Activated CD8-positive, alpha-beta T cell treated with anti-CD3 and anti-CD28 coated beads for 36 hours (primary cell): ENCODE results near the gene FAM3B. TPM values are rescaled to one million over a fixed set of nuclear protein-coding genes. Genes with fewer than 3 reads are reported as not detected.

Experiments
- ATAC-seq: fragments of 200-7000 bp; cut with Tn5 transposase; one replicate; pipeline ENCODE4 v1.10.0; 2021; ENCODE audit warnings: mild to moderate bottlenecking, moderate library complexity
- CTCF ChIA-PET: fragments of 350-600 bp; sonication (Branson Sonifier 250); formaldehyde crosslinking; loops from one replicate; lab custom pipeline; 2021; ENCODE audit warnings: antibody characterized with exemption; lab: Charles Lee
- POLR2A ChIA-PET: fragments of 350-600 bp; sonication (Branson Sonifier 250); formaldehyde crosslinking; loops from one replicate; lab custom pipeline; 2021; ENCODE audit warnings: antibody characterized with exemption; lab: Charles Lee
- DNase-seq: peaks from one replicate; pipeline ENCODE4 v3.0.0-alpha.2; 2020
- H3K27ac Mint-ChIP-seq: one replicate; pipeline ENCODE4 v1.8.0; 2021; ENCODE audit warnings: mild to moderate bottlenecking, mixed read lengths
- H3K27me3 Mint-ChIP-seq: one replicate; pipeline ENCODE4 v1.8.0; 2021; ENCODE audit warnings: mixed read lengths
- H3K36me3 Mint-ChIP-seq: one replicate; pipeline ENCODE4 v1.8.0; 2021; ENCODE audit warnings: low read depth, mixed read lengths
- H3K4me1 Mint-ChIP-seq: one replicate; pipeline ENCODE4 v1.8.0; 2021; ENCODE audit warnings: low read depth, mixed read lengths
- H3K4me3 Mint-ChIP-seq: one replicate; pipeline ENCODE4 v1.8.0; 2021; ENCODE audit warnings: mild to moderate bottlenecking, moderate library complexity, mixed read lengths
- H3K9me3 Mint-ChIP-seq: one replicate; pipeline ENCODE4 v1.8.0; 2021; ENCODE audit warnings: mixed read lengths
- intact Hi-C: fragments of 100-400 bp; cut with micrococcal nuclease; formaldehyde crosslinking; loops from one replicate; pipeline ENCODE4 v1.10.0; 2022
- total RNA-seq, 2 experiments: library from RNA; stranded (reverse); gene quantifications; one replicate each; pipeline ENCODE4 v1.2.3, GENCODE V29; 2021
- TF ChIP-seq, protein P1 (sequence below): fragments of 200-600 bp; IDR thresholded peaks from one replicate; pipeline ENCODE4 v1.8.0; 2022; ENCODE audit warnings: antibody characterized with exemption, mild to moderate bottlenecking

Gene FAM3B
- total RNA-seq, 2 experiments from 2014 or later, result not detected

DNA sequence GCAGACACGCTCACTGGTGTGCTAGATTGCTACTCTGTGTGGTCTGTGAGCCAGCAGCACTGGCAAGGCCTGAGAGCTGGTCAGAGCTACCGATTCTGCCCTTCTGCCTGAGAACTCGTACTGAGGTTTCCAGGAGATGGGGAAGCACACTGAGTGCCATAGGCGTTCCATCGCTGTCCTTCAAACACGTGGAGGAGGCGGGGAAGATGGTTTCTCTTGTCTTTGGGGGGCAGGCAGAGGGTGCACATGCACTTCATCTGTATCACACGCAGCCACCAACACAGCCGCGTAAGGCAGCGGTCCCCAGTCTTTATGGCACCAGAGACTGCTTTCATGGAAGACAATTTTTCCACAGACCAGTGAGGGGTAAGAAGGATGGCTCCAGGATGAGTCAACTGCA, 85.6 kb downstream of the FAM3B start:
- ATAC-seq (no peak), DNase-seq (no peak)
- Mint-ChIP-seq H3K4me1 (no peaks in the 10 kb centered on the region), H3K9me3 (no peaks in the 10 kb centered on the region), H3K27me3 (no peaks in the 10 kb centered on the region), H3K4me3 (no peak overlapping the region), H3K27ac (no peak overlapping the region), H3K36me3 (peaks cover 10% of the 10 kb centered on the region)
- intact Hi-C loops, result no loop called here
- ChIA-PET CTCF (no interaction called here), POLR2A (no interaction called here)
- TF ChIP-seq, protein P1, sequence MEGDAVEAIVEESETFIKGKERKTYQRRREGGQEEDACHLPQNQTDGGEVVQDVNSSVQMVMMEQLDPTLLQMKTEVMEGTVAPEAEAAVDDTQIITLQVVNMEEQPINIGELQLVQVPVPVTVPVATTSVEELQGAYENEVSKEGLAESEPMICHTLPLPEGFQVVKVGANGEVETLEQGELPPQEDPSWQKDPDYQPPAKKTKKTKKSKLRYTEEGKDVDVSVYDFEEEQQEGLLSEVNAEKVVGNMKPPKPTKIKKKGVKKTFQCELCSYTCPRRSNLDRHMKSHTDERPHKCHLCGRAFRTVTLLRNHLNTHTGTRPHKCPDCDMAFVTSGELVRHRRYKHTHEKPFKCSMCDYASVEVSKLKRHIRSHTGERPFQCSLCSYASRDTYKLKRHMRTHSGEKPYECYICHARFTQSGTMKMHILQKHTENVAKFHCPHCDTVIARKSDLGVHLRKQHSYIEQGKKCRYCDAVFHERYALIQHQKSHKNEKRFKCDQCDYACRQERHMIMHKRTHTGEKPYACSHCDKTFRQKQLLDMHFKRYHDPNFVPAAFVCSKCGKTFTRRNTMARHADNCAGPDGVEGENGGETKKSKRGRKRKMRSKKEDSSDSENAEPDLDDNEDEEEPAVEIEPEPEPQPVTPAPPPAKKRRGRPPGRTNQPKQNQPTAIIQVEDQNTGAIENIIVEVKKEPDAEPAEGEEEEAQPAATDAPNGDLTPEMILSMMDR, result no peak

DNA sequence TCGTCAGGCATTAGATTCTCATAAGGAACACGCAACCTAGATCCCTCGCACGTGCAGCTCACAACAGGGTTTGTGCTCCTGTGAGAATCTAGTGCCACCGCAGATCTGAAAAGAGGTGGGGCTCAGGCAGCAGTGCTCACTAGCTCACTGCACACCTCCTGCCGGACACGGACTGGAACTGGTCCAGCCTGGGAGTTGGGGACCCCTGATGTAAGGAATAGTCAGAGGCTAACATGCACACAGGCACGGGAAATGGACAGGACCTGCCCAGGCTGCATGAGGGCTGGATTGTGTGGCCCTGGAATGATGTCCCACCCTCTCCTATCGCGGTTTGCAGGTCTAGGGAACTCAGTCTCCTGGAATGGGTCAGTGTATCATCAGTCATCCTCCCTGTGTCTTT, 86.2 kb downstream of the FAM3B start:
- TF ChIP-seq, protein P1, result no peak
- intact Hi-C loops, result no loop called here
- H3K4me1 Mint-ChIP-seq, result no peaks in the 10 kb centered on the region
- ATAC-seq, result no peak
- CTCF ChIA-PET, result no interaction called here
- H3K4me3 Mint-ChIP-seq, result no peak overlapping the region
- POLR2A ChIA-PET, result no interaction called here
- no peaks in the 10 kb centered on the region for H3K27me3 Mint-ChIP-seq
- H3K27ac Mint-ChIP-seq, result no peak overlapping the region
- peaks cover 10% of the 10 kb centered on the region for H3K36me3 Mint-ChIP-seq
- no peak for DNase-seq
- H3K9me3 Mint-ChIP-seq, result no peaks in the 10 kb centered on the region

DNA sequence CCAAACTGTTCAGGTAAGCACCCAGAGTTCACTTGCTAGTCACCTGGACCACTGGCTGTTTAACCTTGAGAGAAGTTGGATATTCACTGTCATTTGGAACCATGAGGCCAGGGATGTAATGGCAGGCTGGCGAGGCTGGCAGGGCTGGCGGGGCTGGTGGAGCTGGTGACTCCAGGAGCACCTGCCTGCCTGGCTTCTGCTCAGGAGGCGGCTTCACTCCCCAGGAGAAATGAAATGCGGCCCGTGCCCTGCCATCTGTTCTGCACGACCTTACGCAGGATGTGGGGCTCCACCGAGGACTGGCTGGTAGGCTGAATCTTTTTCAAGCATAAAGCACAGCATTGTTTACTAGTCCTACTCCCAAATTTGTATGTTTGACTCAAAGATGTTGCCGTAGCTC, 86.7 kb downstream of the FAM3B start:
- no peak overlapping the region for H3K27ac Mint-ChIP-seq
- ChIA-PET CTCF (no interaction called here), POLR2A (no interaction called here)
- no peaks in the 10 kb centered on the region for H3K27me3 Mint-ChIP-seq
- TF ChIP-seq, protein P1, result no peak
- DNase-seq (no peak), ATAC-seq (no peak)
- H3K4me3 Mint-ChIP-seq, result no peak overlapping the region
- intact Hi-C loops, result no loop called here
- peaks cover 15% of the 10 kb centered on the region for H3K36me3 Mint-ChIP-seq
- H3K4me1 Mint-ChIP-seq, result no peaks in the 10 kb centered on the region
- H3K9me3 Mint-ChIP-seq, result no peaks in the 10 kb centered on the region

DNA sequence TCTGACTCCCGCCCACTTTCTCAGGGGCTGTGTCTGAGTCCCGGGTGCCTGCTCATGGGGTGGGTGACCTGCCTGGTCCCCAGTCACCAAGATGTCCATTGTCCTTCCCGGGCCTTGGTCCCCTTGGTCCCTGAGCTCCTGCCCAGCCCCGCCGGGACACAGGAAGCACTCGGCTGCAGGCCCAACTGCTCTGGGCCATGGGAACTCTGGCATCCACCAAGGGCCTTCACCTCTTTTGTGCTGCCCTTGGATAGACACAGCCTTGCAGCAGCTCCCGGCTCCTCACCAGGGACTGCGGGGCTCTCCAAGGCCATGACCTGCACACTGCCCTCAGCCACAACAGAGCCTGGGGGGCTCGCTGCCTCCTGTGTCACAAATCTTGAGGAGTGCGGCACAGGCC, 87.4 kb downstream of the FAM3B start:
- no peaks in the 10 kb centered on the region for H3K4me1 Mint-ChIP-seq
- intact Hi-C loops, result no loop called here
- no peak for ATAC-seq
- H3K36me3 Mint-ChIP-seq, result peaks cover 21% of the 10 kb centered on the region
- no peak for DNase-seq
- H3K27me3 Mint-ChIP-seq, result no peaks in the 10 kb centered on the region
- H3K9me3 Mint-ChIP-seq, result no peaks in the 10 kb centered on the region
- H3K4me3 Mint-ChIP-seq, result no peak overlapping the region
- no peak overlapping the region for H3K27ac Mint-ChIP-seq
- ChIA-PET POLR2A (interaction anchor here (1.2 kb wide), 1 partner anchor 14 kb away, joined by 3 read pairs; no protein-coding TSS in a partner anchor), CTCF (no interaction called here)
- TF ChIP-seq, protein P1, result no peak

DNA sequence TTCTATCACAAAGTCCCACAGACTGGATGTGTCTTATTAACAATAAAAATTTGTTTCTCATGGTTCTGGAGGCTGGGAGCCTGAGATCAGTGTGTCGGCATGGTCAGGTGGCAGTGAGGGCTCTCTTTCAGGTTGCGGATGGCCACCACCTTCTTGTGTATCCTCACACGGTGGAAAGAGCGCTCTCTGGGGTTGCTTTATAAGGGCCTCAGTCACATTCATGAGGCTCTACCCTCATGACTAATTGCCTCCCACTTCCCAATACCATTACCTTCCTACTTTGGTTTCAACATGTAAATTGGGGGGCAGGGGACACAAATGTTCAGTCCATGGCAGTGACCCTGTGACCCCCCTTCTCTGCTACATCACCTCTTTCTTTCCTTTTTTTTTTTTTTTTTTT, 88.7 kb downstream of the FAM3B start:
- no peaks in the 10 kb centered on the region for H3K27me3 Mint-ChIP-seq
- CTCF ChIA-PET, result no interaction called here
- intact Hi-C loops, result no loop called here
- H3K9me3 Mint-ChIP-seq, result no peaks in the 10 kb centered on the region
- peaks cover 31% of the 10 kb centered on the region for H3K36me3 Mint-ChIP-seq
- H3K27ac Mint-ChIP-seq, result no peak overlapping the region
- ATAC-seq (no peak), DNase-seq (no peak)
- no peak overlapping the region for H3K4me3 Mint-ChIP-seq
- POLR2A ChIA-PET, result interaction anchor here (1.2 kb wide), 1 partner anchor 12 kb away, joined by 3 read pairs; no protein-coding TSS in a partner anchor
- no peaks in the 10 kb centered on the region for H3K4me1 Mint-ChIP-seq
- TF ChIP-seq, protein P1, result no peak
